Measurements from ENCODE around the gene PSAP. TPM values are rescaled to one million over a fixed set of nuclear protein-coding genes. Genes with fewer than 3 reads are reported as not detected.

The PSAP gene
- polyA plus RNA-seq, 3 donors = 3,391 to 8,673 (median 7,346) TPM

GRCh38 chr10:71802715-71803488 lies 48.1 kb downstream of the PSAP start:
- Histone ChIP-seq H2AFZ (ENCODE audit: insufficient read depth, low read depth, low read length, poor library complexity, severe bottlenecking) (no peak overlapping the region), H3K9me3 (replicated peaks in 1 of 2; ENCODE audit: control insufficient read depth in 1 of 2, insufficient read depth in 1 of 2, low read length in 2 of 2) (no peaks in the 10 kb centered on the region), H3K27ac (ENCODE audit: low read depth in 1 of 2, low read length in 2 of 2) (no peak overlapping the region), H3K4me1 (ENCODE audit: control insufficient read depth in 1 of 2, insufficient read depth in 2 of 2, low read length in 2 of 2) (peaks cover 72 to 91% of the 10 kb centered on the region in 2 donors), H3K36me3 (replicated peaks in 1 of 2; ENCODE audit: control insufficient read depth in 1 of 2, insufficient read depth in 2 of 2, low read length in 2 of 2) (no peaks in the 10 kb centered on the region), H3K4me3 (replicated peaks in 1 of 3; ENCODE audit: low read depth in 2 of 3, low read length in 3 of 3) (no peak overlapping the region), H3K27me3 (ENCODE audit: control insufficient read depth in 2 of 2, insufficient read depth in 2 of 2, low read length in 2 of 2) (no peaks in the 10 kb centered on the region), H3K9ac (ENCODE audit: insufficient read depth, low read length, poor library complexity, severe bottlenecking) (no peak overlapping the region), H3K79me2 (ENCODE audit: insufficient read depth, low read length) (no peaks in the 10 kb centered on the region), H3K4me2 (replicated peaks; ENCODE audit: extremely low read depth, low read length, poor library complexity, severe bottlenecking) (no peak overlapping the region), H4K20me1 (ENCODE audit: insufficient read depth, low read length) (peaks cover 6% of the 10 kb centered on the region)
- no peak for TF ChIP-seq CTCF (IDR thresholded peaks at IDR 0.05)
- 87% methylated on average over 14 of the region's 18 CpGs for WGBS (ENCODE audit: insufficient coverage)
- peaks cover 81% of the 10 kb centered on the region for H3K4me1 Mint-ChIP-seq
- no peak for DNase-seq
- peaks cover 5 to 9% of the 10 kb centered on the region in 2 donors for H3K36me3 Mint-ChIP-seq
- H3K27ac Mint-ChIP-seq = peak overlapping the region in 1 of 7 donors; percentile 42
- peaks cover 0 to 7% (median 3%) of the 10 kb centered on the region in 3 donors for H3K27me3 Mint-ChIP-seq (ENCODE audit: low read depth in 3 of 3)
- intact Hi-C loops (cut with micrococcal nuclease) = no loop called here
- peaks cover 0 to 4% (median 0%) of the 10 kb centered on the region in 7 donors for H3K9me3 Mint-ChIP-seq
- H3K4me3 Mint-ChIP-seq = no peak overlapping the region

GRCh38 chr10:71802235-71802634 lies 48.8 kb downstream of the PSAP start:
- Histone ChIP-seq H3K27me3 (ENCODE audit: control insufficient read depth in 2 of 2, insufficient read depth in 2 of 2, low read length in 2 of 2) (no peaks in the 10 kb centered on the region), H3K36me3 (replicated peaks in 1 of 2; ENCODE audit: control insufficient read depth in 1 of 2, insufficient read depth in 2 of 2, low read length in 2 of 2) (no peaks in the 10 kb centered on the region), H3K9ac (ENCODE audit: insufficient read depth, low read length, poor library complexity, severe bottlenecking) (no peak overlapping the region), H3K4me1 (ENCODE audit: control insufficient read depth in 1 of 2, insufficient read depth in 2 of 2, low read length in 2 of 2) (peaks cover 77 to 91% of the 10 kb centered on the region in 2 donors), H3K27ac (ENCODE audit: low read depth in 1 of 2, low read length in 2 of 2) (no peak overlapping the region), H3K4me3 (replicated peaks in 1 of 3; ENCODE audit: low read depth in 2 of 3, low read length in 3 of 3) (no peak overlapping the region), H3K9me3 (replicated peaks in 1 of 2; ENCODE audit: control insufficient read depth in 1 of 2, insufficient read depth in 1 of 2, low read length in 2 of 2) (no peaks in the 10 kb centered on the region), H3K4me2 (replicated peaks; ENCODE audit: extremely low read depth, low read length, poor library complexity, severe bottlenecking) (no peak overlapping the region), H3K79me2 (ENCODE audit: insufficient read depth, low read length) (no peaks in the 10 kb centered on the region), H4K20me1 (ENCODE audit: insufficient read depth, low read length) (peaks cover 6% of the 10 kb centered on the region), H2AFZ (ENCODE audit: insufficient read depth, low read depth, low read length, poor library complexity, severe bottlenecking) (no peak overlapping the region)
- Mint-ChIP-seq H3K27me3 (ENCODE audit: low read depth in 3 of 3) (peaks cover under 1 to 7% (median 3%) of the 10 kb centered on the region in 3 donors), H3K4me3 (no peak overlapping the region), H3K9me3 (peaks cover 0 to 4% (median 0%) of the 10 kb centered on the region in 7 donors), H3K27ac (peak overlapping the region in 2 of 7 donors; percentile 40 to 77), H3K36me3 (peaks cover 0 to 2% of the 10 kb centered on the region in 2 donors), H3K4me1 (peaks cover 81% of the 10 kb centered on the region)
- TF ChIP-seq CTCF (IDR thresholded peaks at IDR 0.05) = no peak
- 91% methylated on average over 6 of the region's 6 CpGs for WGBS (ENCODE audit: insufficient coverage)
- DNase-seq = no peak
- intact Hi-C loops (cut with micrococcal nuclease) = no loop called here
